Osteocyte (in vitro differentiated cells): Measurements from ENCODE around the gene SSBP4. TPM values are rescaled to one million over a fixed set of nuclear protein-coding genes. Genes with fewer than 3 reads are reported as not detected.
"Not testable (repeated sequence)": the region's sequence is repeated elsewhere in the genome, so short reads cannot be mapped to it uniquely, and the experiment has no call there.

Experiments
- DNase-seq: peaks from one replicate; pipeline ENCODE4 v3.0.0; 2021; ENCODE audit warnings: mixed read lengths; ENCODE audit not compliant: unreplicated experiment; ENCODE audit errors: extremely low spot score
- H3K27ac Mint-ChIP-seq: one replicate; pipeline ENCODE4 v1.8.0; 2021; ENCODE audit warnings: mild to moderate bottlenecking, mixed read lengths; ENCODE audit not compliant: unreplicated experiment
- H3K27me3 Mint-ChIP-seq: one replicate; pipeline ENCODE4 v1.8.0; 2021; ENCODE audit warnings: mixed read lengths; ENCODE audit not compliant: unreplicated experiment
- H3K36me3 Mint-ChIP-seq: one replicate; pipeline ENCODE4 v1.8.0; 2021; ENCODE audit warnings: mixed read lengths; ENCODE audit not compliant: unreplicated experiment
- H3K4me1 Mint-ChIP-seq: one replicate; pipeline ENCODE4 v1.8.0; 2021; ENCODE audit warnings: mixed read lengths; ENCODE audit not compliant: unreplicated experiment
- H3K4me3 Mint-ChIP-seq: one replicate; pipeline ENCODE4 v1.8.0; 2021; ENCODE audit warnings: mild to moderate bottlenecking, moderate library complexity, mixed read lengths; ENCODE audit not compliant: unreplicated experiment
- H3K9me3 Mint-ChIP-seq: one replicate; pipeline ENCODE4 v1.8.0; 2021; ENCODE audit warnings: mixed read lengths; ENCODE audit not compliant: unreplicated experiment
- CTCF ChIP-seq: fragments of 200-600 bp; sonication (generic); IDR thresholded peaks from 2 replicates; pipeline ENCODE4 v1.5.0; 2021; ENCODE audit warnings: antibody characterized with exemption, mild to moderate bottlenecking, moderate library complexity
- total RNA-seq: library from RNA; stranded (reverse); gene quantifications from 2 replicates; pipeline ENCODE4 v1.2.1, GENCODE V29; 2021

Gene SSBP4
- total RNA-seq, 1 donor from 2014 or later: 82.9 TPM

GRCh38 chr19:18401580-18402112, 17.6 kb upstream of the SSBP4 start:
- peaks cover 20% of the 10 kb centered on the region for H3K4me1 Mint-ChIP-seq
- peak; percentile 56 for TF ChIP-seq CTCF
- H3K27ac Mint-ChIP-seq: peak overlapping the region; percentile 56
- H3K9me3 Mint-ChIP-seq: no peaks in the 10 kb centered on the region
- no peak overlapping the region for H3K4me3 Mint-ChIP-seq
- peaks cover 3% of the 10 kb centered on the region for H3K27me3 Mint-ChIP-seq
- H3K36me3 Mint-ChIP-seq: no peaks in the 10 kb centered on the region
- no peak for DNase-seq

DNA sequence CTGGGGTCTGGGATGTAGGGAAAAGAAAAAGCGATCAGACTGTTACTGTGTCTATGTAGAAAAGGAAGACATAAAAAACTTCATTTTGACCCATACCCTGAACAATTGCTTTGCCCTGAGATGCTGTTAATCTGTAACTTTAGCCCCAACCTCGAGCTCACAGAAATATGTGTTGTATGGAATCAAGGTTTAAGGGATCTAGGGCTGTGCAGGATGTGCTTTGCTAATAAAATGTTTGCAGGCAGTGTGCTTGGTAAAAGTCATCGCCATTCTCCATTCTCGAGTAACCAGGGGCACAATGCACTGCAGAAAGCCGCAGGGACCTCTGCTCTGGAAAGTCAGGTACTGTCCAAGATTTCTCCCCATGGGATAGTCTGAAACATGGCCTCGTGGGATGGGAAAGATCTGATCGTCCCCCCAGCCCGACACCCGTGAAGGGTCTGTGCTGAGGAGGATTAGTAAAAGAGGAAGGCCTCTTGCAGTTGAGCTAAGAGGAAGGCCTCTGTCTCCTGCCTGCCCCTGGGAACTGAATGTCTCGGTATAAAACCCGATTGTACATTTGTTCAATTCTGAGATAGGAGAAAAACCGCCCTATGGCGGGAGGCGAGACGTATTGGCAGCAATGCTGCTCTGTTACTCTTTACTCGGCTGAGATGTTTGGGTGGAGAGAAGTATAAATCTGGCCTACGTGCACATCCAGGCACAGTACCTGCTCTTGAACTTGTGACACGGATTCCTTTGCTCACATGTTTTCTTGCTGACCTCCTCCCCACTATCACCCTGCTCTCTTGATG, 16.5 kb upstream of the SSBP4 start:
- peaks cover 20% of the 10 kb centered on the region for H3K4me1 Mint-ChIP-seq
- H3K4me3 Mint-ChIP-seq, H3K27ac Mint-ChIP-seq, DNase-seq, H3K9me3 Mint-ChIP-seq, H3K36me3 Mint-ChIP-seq, H3K27me3 Mint-ChIP-seq: not testable (repeated sequence)

- H3K27ac Mint-ChIP-seq, DNase-seq, H3K36me3 Mint-ChIP-seq, H3K27me3 Mint-ChIP-seq, H3K4me3 Mint-ChIP-seq, H3K9me3 Mint-ChIP-seq: not testable (repeated sequence)
- peaks cover 12% of the 10 kb centered on the region for H3K4me1 Mint-ChIP-seq
These were observed 13.4 kb upstream of the SSBP4 start for GRCh38 chr19:18405754-18406153.

DNA sequence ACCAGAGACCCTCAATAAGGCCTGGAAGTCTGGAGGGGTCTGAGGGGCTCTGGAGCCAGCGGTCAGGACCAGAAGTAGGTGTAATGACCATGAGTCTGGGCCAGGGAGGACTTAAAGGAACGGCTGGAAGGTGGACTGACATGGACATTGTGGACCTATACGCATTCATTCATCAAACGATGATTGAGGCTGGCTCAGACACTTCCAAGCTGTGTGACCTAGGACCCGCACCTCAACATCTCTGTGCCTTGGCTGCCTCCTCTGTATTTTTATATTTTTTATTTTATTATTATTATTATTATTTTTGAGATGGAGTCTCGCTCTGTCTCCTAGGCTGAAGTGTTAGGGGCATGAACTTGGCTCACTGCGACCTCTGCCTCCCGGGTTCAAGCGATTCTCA, 12.4 kb upstream of the SSBP4 start:
- Mint-ChIP-seq H3K27ac (no peak overlapping the region), H3K27me3 (no peaks in the 10 kb centered on the region), H3K36me3 (no peaks in the 10 kb centered on the region), H3K4me1 (peaks cover 8% of the 10 kb centered on the region), H3K9me3 (no peaks in the 10 kb centered on the region), H3K4me3 (no peak overlapping the region)
- DNase-seq: no peak
- TF ChIP-seq CTCF: no peak

DNA sequence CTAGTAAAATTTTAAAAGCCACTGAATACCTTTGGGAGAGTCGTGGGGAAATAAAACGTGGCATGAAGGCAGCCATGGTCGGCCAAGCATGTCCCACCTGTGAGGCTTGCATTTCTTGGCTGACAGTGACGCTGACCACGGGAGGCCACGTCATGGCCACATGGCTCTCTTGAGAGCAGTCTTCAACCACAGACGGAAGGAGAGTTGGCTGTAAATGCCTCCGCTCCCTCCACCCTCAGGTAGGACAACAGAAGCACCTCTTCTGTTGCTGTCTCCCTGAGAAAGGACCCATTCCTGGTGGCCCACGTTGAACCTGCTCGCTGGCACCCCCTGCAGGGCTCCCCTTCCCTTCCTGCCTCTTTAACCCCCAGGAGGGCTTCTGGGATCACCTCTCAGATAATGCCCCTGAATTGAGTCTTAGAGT, 11.1 kb upstream of the SSBP4 start:
- Mint-ChIP-seq H3K9me3 (no peaks in the 10 kb centered on the region), H3K27ac (no peak overlapping the region), H3K4me3 (no peak overlapping the region), H3K27me3 (no peaks in the 10 kb centered on the region), H3K4me1 (peaks cover 4% of the 10 kb centered on the region), H3K36me3 (no peaks in the 10 kb centered on the region)
- TF ChIP-seq CTCF: peak; percentile 44
- no peak for DNase-seq

DNA sequence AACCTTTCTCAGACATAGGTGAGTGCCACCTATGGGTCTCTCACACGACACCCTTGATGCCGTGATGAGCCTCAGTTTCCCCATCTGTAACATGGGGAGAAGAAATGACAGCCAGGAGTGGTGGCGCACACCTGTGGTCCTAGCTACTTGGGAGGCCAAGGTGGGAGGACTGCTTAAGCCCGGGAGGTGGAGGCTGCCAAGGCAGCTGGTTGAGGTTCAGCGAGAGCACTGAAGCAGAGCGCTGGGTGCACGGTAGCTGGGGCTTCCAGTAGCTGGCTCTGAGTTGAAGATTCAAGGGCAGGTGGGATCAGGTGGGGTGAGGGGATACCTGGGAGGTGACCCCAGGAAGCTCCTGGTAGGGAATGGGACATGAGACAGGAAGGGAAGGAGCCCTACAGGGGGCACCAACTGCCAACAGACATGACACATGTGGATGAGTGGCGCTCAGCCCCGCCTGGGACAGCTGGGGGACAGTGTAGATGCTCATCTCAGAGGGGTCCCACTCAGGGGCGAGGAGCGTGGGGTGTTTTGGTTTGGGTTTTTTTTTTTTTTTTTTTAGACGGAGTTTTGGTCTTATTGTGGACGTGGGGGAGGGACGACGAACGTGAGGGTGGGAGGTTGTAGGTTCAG, 6.5 kb upstream of the SSBP4 start:
- Mint-ChIP-seq H3K9me3 (no peaks in the 10 kb centered on the region), H3K27me3 (no peaks in the 10 kb centered on the region), H3K36me3 (no peaks in the 10 kb centered on the region), H3K4me1 (peaks cover 38% of the 10 kb centered on the region), H3K27ac (no peak overlapping the region), H3K4me3 (no peak overlapping the region)
- no peak for TF ChIP-seq CTCF
- no peak for DNase-seq
